Coronary artery (tissue), 2 donors: ENCODE data around the gene OTUD6A.
A peak's percentile ranks its signal among the peaks of the same experiment; 100 is the strongest.

Source experiments
- DNase-seq: peaks from one replicate; pipeline ENCODE4 v3.0.0-alpha.2; 2017; ENCODE audit warnings: low spot score
- H3K27ac ChIP-seq, 2 donors: fragments of 200-600 bp; sonication (generic); one replicate each; pipeline ENCODE4 v1.5.1; 2016 to 2019
- H3K4me3 ChIP-seq: fragments of 200-600 bp; sonication (generic); 2 replicates; pipeline ENCODE4 v1.5.1; 2016; ENCODE audit warnings: mild to moderate bottlenecking, moderate library complexity
- CTCF ChIP-seq: fragments of 200-600 bp; sonication (generic); IDR thresholded peaks from one replicate; pipeline ENCODE4 v1.5.1; 2019; ENCODE audit warnings: antibody characterized with exemption

The OTUD6A gene

GRCh38 chrX:70062076-70062475, at the start of gene OTUD6A:
Gene OTUD6A (plus strand): TSS chrX:70062457. CDS start chrX:70062525, 68 bp downstream.
- no peak for TF ChIP-seq CTCF
- H3K4me3 ChIP-seq, result no peak within 1 kb of the TSS
- no peak for DNase-seq
- no peak within 1 kb of the TSS for H3K27ac ChIP-seq

- DNase-seq, result no peak
- no peak for TF ChIP-seq CTCF
- no peak overlapping the region for H3K27ac ChIP-seq
- no peak overlapping the region for H3K4me3 ChIP-seq
These were observed 49.5 kb upstream of the OTUD6A start for GRCh38 chrX:70012756-70013155.

GRCh38 chrX:70013466-70014381, 48.5 kb upstream of the OTUD6A start:
- H3K27ac ChIP-seq, result peak overlapping the region in 1 of 2 donors; percentile 18
- no peak for DNase-seq

GRCh38 chrX:70016513-70016912, 45.7 kb upstream of the OTUD6A start:
- no peak for TF ChIP-seq CTCF
- DNase-seq, result no peak
- no peak overlapping the region for H3K27ac ChIP-seq
- H3K4me3 ChIP-seq, result no peak overlapping the region

More at GRCh38 chrX:70013466-70014381, 48.5 kb upstream of the OTUD6A start:
- H3K4me3 ChIP-seq, result no peak overlapping the region
- TF ChIP-seq CTCF, result no peak

GRCh38 chrX:70022616-70023015, 39.6 kb upstream of the OTUD6A start:
- H3K27ac ChIP-seq, result no peak overlapping the region
- no peak overlapping the region for H3K4me3 ChIP-seq
- DNase-seq, result no peak
- no peak for TF ChIP-seq CTCF

GRCh38 chrX:70025464-70025863, 36.8 kb upstream of the OTUD6A start:
- no peak for TF ChIP-seq CTCF
- no peak for DNase-seq
- no peak overlapping the region for H3K27ac ChIP-seq
- no peak overlapping the region for H3K4me3 ChIP-seq
